Duodenal mucosa (tissue), 2 donors: ENCODE measurements around the gene TSC22D1.

Source experiments
- H3K27ac ChIP-seq: one replicate; pipeline ENCODE4 v1.7.0; 2013; ENCODE audit warnings: low read depth, low read length
- H3K27me3 ChIP-seq, 2 donors: one replicate each; pipeline ENCODE4 v1.7.0; 2013; ENCODE audit warnings: low read length in 2 of 2, control low read depth in 1 of 2; ENCODE audit not compliant: insufficient read depth in 2 of 2, control insufficient read depth in 1 of 2
- H3K36me3 ChIP-seq, 2 donors: one replicate each; pipeline ENCODE4 v1.7.0; 2013; ENCODE audit warnings: low read length in 2 of 2, control low read depth in 1 of 2; ENCODE audit not compliant: insufficient read depth in 2 of 2, control insufficient read depth in 1 of 2
- H3K4me1 ChIP-seq, 2 donors: one replicate each; pipeline ENCODE4 v1.7.0; 2013; ENCODE audit warnings: low read length in 2 of 2, control low read depth in 1 of 2; ENCODE audit not compliant: insufficient read depth in 2 of 2, control insufficient read depth in 1 of 2
- H3K4me3 ChIP-seq, 2 donors: one replicate each; pipeline ENCODE4 v1.7.0; 2013; ENCODE audit warnings: low read length in 2 of 2, low read depth in 1 of 2
- H3K9ac ChIP-seq, 2 donors: one replicate each; pipeline ENCODE4 v1.7.0; 2013; ENCODE audit warnings: low read length in 2 of 2, low read depth in 1 of 2
- H3K9me3 ChIP-seq, 2 donors: one replicate each; pipeline ENCODE4 v1.7.0; 2013; ENCODE audit warnings: low read length in 2 of 2, control low read depth in 1 of 2; ENCODE audit not compliant: control insufficient read depth in 1 of 2

Gene TSC22D1

GRCh38 chr13:44546164-44546563, 30.0 kb downstream of the TSC22D1 start:
- H3K27me3 ChIP-seq: no peaks in the 10 kb centered on the region
- no peak overlapping the region for H3K9ac ChIP-seq
- H3K4me3 ChIP-seq: no peak overlapping the region
- H3K36me3 ChIP-seq: no peaks in the 10 kb centered on the region
- H3K27ac ChIP-seq: no peak overlapping the region
- H3K9me3 ChIP-seq: no peaks in the 10 kb centered on the region
- H3K4me1 ChIP-seq: peaks cover 3 to 12% of the 10 kb centered on the region in 2 donors

- H3K4me3 ChIP-seq: no peak overlapping the region
- H3K4me1 ChIP-seq: peaks cover 8 to 12% of the 10 kb centered on the region in 2 donors
- H3K36me3 ChIP-seq: peaks cover 0 to 8% of the 10 kb centered on the region in 2 donors
- H3K9me3 ChIP-seq: no peaks in the 10 kb centered on the region
- H3K27ac ChIP-seq: no peak overlapping the region
- H3K27me3 ChIP-seq: no peaks in the 10 kb centered on the region
- H3K9ac ChIP-seq: no peak overlapping the region
Measured at GRCh38 chr13:44543369-44543768, 32.8 kb downstream of the TSC22D1 start.

GRCh38 chr13:44542361-44542760, 33.8 kb downstream of the TSC22D1 start:
- peaks cover 8 to 12% of the 10 kb centered on the region in 2 donors for H3K4me1 ChIP-seq
- H3K36me3 ChIP-seq: peaks cover 0 to 8% of the 10 kb centered on the region in 2 donors
- no peak overlapping the region for H3K27ac ChIP-seq
- no peaks in the 10 kb centered on the region for H3K27me3 ChIP-seq
- no peak overlapping the region for H3K9ac ChIP-seq
- no peak overlapping the region for H3K4me3 ChIP-seq
- H3K9me3 ChIP-seq: no peaks in the 10 kb centered on the region

DNA sequence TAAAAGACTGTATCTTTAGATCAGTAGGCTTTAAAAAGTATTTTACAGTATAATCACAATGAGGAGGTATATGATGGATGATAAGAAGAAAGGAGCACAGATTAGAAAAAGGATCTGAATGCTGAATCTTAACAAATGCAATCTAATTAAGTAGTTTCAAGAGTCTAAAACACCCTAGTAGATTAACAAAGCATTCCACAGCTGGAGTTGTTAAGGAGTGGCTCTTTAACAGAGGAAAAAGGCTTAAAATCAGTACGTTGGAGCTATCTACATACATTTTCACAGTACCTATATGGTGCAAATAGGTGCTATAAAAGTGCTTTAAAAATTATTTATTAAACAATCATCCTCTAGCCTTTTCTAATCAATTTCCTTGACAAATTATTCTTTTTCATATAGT, 34.5 kb downstream of the TSC22D1 start:
- Histone ChIP-seq H3K27me3 (no peaks in the 10 kb centered on the region), H3K36me3 (peaks cover 0 to 8% of the 10 kb centered on the region in 2 donors), H3K9ac (no peak overlapping the region), H3K4me3 (no peak overlapping the region), H3K9me3 (no peaks in the 10 kb centered on the region), H3K4me1 (peaks cover 8 to 12% of the 10 kb centered on the region in 2 donors), H3K27ac (no peak overlapping the region)

- Histone ChIP-seq H3K4me1 (peaks cover 8 to 12% of the 10 kb centered on the region in 2 donors), H3K9ac (no peak overlapping the region), H3K27ac (no peak overlapping the region), H3K4me3 (no peak overlapping the region), H3K27me3 (no peaks in the 10 kb centered on the region), H3K36me3 (peaks cover 0 to 8% of the 10 kb centered on the region in 2 donors), H3K9me3 (no peaks in the 10 kb centered on the region)
Measured at GRCh38 chr13:44540761-44541434, 35.2 kb downstream of the TSC22D1 start.

DNA sequence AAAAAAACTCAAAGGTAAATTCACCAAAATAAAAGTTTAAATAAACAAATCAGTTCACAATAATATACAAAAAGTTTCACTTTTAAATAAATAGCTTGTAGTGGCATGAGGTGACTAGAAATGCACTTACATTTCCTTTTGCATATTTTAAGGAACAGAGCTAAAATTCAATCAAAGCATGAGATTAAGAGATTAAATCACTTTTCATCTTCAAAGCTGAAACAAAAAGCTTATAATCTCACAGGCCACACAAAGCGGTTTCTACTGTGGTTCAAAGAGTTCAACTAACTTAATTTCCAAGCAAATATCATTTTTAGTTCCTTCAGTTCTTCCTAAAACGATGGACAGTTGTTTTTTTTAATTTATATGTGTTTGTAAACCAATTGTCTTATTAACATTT, 38.9 kb downstream of the TSC22D1 start:
- Histone ChIP-seq H3K9me3 (no peaks in the 10 kb centered on the region), H3K4me3 (no peak overlapping the region), H3K27me3 (no peaks in the 10 kb centered on the region), H3K9ac (no peak overlapping the region), H3K36me3 (peaks cover 0 to 8% of the 10 kb centered on the region in 2 donors), H3K27ac (no peak overlapping the region), H3K4me1 (peaks cover 7 to 8% of the 10 kb centered on the region in 2 donors)

DNA sequence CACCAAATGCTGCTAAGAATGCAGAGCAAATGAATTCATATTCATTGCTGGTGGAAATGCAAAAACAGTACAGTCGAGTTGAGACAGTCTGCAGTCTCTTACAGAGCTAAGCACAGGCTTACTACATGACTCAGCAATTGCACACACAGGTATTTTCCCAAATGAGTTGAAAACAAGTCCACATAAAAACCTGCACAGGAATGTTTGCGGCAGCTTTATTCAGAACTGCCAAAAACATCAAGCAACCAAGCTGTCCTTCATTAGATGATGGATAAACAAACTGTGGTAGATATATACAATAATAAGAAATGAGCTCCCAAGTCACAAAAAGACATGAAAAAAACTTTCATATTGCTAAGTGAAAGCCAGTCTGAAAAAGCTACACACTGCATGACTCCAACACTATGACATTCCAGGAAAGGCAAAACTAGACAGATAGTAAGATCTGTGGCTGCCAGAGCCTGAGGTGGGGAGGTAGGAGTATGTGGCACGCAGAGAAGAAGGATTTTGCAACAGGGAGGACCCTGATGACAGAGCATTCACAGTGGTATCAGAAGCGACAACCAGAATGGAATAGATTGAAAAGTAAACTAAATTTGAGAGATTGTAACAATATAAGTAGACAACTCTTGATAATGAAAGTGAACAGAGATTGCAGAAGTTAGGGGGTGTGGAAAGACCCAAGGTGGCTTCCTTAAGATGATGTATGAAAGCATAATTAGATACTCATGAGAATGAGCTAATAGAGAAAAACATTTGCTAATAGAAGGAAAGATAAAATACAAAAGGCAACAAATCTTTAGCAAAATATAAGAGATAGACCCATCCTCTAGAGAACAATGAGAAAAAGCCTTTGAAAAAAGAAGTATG, 52.7 kb downstream of the TSC22D1 start:
- Histone ChIP-seq H3K4me1 (no peaks in the 10 kb centered on the region), H3K4me3 (no peak overlapping the region), H3K9me3 (no peaks in the 10 kb centered on the region), H3K27ac (no peak overlapping the region), H3K36me3 (no peaks in the 10 kb centered on the region), H3K9ac (no peak overlapping the region), H3K27me3 (no peaks in the 10 kb centered on the region)

GRCh38 chr13:44519642-44520041, 56.5 kb downstream of the TSC22D1 start:
- Histone ChIP-seq H3K4me1 (no peaks in the 10 kb centered on the region), H3K4me3 (no peak overlapping the region), H3K27me3 (no peaks in the 10 kb centered on the region), H3K9me3 (no peaks in the 10 kb centered on the region), H3K9ac (no peak overlapping the region), H3K27ac (no peak overlapping the region), H3K36me3 (no peaks in the 10 kb centered on the region)

DNA sequence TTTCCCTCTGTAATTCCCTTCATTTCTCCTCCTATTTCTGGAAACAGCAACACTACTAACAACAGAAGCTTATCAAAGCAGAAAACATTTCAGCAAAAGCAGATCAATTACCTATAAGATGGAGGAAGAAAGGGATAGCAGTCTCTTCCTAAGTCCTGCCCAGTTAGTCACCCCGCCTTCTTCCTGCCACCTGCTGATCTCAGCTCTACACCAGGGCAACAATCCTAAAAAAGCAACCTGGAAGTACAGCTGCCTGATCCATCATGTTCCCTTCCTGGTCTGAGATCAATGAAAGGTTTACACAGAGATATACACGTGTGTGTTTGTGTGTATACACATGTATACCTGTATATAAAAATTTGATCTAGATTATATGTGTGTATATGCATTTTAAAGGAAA, 59.4 kb downstream of the TSC22D1 start:
- Histone ChIP-seq H3K4me3 (no peak overlapping the region), H3K4me1 (no peaks in the 10 kb centered on the region), H3K9ac (no peak overlapping the region), H3K27me3 (no peaks in the 10 kb centered on the region), H3K9me3 (no peaks in the 10 kb centered on the region), H3K36me3 (no peaks in the 10 kb centered on the region), H3K27ac (no peak overlapping the region)

GRCh38 chr13:44514278-44514677, 61.9 kb downstream of the TSC22D1 start:
- H3K9ac ChIP-seq: no peak overlapping the region
- no peaks in the 10 kb centered on the region for H3K9me3 ChIP-seq
- no peaks in the 10 kb centered on the region for H3K36me3 ChIP-seq

More at GRCh38 chr13:44514278-44514677, 61.9 kb downstream of the TSC22D1 start:
- H3K4me3 ChIP-seq: no peak overlapping the region
- H3K27me3 ChIP-seq: no peaks in the 10 kb centered on the region
- no peak overlapping the region for H3K27ac ChIP-seq
- H3K4me1 ChIP-seq: no peaks in the 10 kb centered on the region
